Testis (tissue), 2 donors: ENCODE data around the gene IREB2.

Experiments used
- POLR2A ChIP-seq: fragments of 450-650 bp; IDR thresholded peaks from one replicate; pipeline ENCODE4 v1.6.1; 2017; ENCODE audit warnings: antibody characterized with exemption, mild to moderate bottlenecking, moderate library complexity
- TF ChIP-seq, protein P1 (sequence below), 3 experiments: fragments of 450-650 bp in 2 of 3; fragments of 200-600 bp in 1 of 3; sonication (generic) in 1 of 3; IDR thresholded peaks; one replicate each; pipeline ENCODE4 v1.5.1; 2016 to 2019; ENCODE audit warnings: antibody characterized with exemption in 3 of 3, mild to moderate bottlenecking in 2 of 3, moderate library complexity in 1 of 3

DNA sequence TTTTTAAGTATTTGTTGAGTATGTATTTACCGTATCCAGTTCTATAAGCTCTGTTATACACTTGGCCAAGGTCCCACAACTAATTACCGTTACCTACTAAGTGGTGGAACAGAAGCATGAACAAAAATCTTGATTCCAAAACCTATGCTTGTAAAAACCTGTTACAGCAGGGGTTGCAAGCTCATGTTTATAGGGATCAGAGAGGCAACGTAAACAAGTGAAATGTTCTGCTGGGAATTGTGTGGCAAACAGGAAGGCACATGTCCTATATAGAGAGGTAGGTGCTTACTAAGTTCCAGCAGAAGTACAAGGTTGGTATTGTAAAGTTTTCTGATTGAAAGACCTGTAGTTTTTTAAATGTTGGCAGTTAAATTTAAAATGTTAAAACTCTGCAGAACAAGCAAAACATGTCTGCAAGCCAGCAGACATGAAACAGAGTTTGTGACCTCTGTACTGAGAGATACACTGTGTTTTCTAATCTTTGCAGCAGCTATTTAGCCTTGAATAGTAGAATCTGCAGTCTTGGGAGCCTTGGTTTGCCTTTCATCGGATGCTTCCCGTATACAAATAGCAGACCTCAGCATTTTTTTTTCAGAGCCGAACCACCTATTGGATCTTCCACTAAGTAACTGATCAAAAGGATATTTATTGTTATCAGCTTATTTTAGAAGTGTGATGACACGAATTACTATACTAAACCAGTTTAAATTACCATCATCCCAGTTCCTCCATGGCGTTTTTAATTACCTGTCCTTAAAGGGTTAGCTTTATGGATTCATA is 11.4 kb downstream of the IREB2 start:
- TF ChIP-seq, protein P1, sequence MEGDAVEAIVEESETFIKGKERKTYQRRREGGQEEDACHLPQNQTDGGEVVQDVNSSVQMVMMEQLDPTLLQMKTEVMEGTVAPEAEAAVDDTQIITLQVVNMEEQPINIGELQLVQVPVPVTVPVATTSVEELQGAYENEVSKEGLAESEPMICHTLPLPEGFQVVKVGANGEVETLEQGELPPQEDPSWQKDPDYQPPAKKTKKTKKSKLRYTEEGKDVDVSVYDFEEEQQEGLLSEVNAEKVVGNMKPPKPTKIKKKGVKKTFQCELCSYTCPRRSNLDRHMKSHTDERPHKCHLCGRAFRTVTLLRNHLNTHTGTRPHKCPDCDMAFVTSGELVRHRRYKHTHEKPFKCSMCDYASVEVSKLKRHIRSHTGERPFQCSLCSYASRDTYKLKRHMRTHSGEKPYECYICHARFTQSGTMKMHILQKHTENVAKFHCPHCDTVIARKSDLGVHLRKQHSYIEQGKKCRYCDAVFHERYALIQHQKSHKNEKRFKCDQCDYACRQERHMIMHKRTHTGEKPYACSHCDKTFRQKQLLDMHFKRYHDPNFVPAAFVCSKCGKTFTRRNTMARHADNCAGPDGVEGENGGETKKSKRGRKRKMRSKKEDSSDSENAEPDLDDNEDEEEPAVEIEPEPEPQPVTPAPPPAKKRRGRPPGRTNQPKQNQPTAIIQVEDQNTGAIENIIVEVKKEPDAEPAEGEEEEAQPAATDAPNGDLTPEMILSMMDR (IDR thresholded peaks at IDR 0.05): no peak
- no peak for TF ChIP-seq POLR2A
